GM11168 (cell line): ENCODE data around the gene PPP2R5E.
"Not testable (repeated sequence)": the region's sequence is repeated elsewhere in the genome, so short reads cannot be mapped to it uniquely, and the experiment has no call there.

Source experiments
- in situ Hi-C: fragments of 300-500 bp; cut with MboI; formaldehyde crosslinking; loops from one replicate; pipeline ENCODE4 v1.12.0; 2022; ENCODE audit warnings: low sequenced_read_pairs; ENCODE audit not compliant: unreplicated experiment

Gene PPP2R5E

DNA sequence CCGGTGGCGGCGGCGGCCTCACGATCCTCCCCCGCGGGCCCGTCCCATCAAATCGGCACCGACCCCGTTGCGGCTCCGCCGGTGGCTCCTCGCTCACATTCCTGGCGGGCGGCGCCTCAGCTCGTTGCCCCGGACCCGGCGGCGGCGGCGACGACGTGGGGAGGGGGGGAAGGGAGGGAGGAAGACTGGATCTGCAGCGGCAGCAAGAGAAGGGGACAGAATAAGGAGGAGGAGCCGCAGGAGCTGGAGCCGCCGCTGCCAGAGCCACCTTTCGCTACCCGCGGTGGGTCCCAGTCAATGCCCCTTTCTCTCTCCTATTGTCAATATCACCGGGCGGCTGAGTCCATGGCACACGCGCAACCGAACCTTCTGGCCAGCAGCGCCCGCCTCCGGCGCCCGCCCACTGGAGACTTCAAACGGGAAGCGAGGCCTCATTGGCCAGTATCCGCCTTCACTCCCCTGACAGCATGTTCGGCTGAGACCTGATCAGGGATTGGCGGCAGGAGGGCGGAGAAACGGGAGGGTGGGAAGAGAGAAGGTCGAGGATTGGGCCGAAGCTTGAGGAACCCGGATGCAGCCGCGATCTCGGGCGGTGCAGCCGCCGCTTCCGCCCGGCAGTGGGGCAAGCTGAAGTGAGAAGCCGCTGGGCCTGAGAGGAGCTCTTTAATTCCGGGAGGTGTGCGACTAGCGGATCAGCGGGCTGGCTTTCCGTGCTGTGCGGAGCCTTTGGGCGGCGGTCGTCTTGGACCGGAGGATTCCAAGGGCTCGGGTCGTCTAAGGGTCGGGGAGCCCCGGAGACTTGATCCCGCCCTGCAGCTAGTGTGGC lies at the start of gene PPP2R5E:
TSS of gene PPP2R5E (minus strand) at position 378 of the 826 bp plus-strand sequence. CDS start 3,692 bp downstream, outside the sequence.
- in situ Hi-C loops, result no loop called here

DNA sequence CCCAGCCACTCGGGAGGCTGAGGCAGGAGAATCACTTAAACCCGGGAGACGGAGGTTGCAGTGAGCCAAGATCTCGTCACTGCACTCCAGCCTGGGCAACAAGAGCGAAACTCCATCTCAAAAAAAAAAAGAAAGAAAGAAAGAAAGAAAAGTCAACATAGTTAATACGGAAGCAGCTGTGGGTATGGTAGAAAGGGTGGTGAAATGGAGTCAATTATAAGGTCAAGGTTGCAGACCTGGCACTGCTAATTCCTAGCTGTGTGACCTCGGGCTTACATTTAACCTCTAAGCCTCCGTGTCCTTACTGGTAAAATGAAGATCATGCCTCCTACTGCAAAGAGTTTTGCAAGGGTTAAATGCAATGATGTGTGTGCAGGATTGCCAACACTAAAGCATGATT lies 39.9 kb upstream of the PPP2R5E start:
- in situ Hi-C loops, result not testable (repeated sequence)

DNA sequence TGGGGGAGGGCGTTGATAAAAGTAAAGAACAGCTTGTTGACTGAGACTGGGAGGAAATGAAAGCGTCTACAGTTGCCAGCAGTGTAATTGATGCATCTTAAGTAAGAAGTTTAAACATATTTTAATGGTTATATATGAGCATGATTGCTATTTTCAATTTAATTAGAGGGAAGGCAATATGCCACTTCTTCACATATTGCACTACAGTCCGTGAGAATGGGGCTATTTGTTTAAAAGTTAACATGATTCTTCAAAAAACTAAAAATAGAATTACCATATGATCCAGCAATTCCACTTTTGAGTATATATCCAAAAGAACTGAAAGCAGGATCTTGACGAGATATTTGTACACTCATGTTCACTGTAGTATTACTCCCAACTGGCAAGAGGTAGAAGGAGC lies 38.3 kb upstream of the PPP2R5E start:
- in situ Hi-C loops, result no loop called here

DNA sequence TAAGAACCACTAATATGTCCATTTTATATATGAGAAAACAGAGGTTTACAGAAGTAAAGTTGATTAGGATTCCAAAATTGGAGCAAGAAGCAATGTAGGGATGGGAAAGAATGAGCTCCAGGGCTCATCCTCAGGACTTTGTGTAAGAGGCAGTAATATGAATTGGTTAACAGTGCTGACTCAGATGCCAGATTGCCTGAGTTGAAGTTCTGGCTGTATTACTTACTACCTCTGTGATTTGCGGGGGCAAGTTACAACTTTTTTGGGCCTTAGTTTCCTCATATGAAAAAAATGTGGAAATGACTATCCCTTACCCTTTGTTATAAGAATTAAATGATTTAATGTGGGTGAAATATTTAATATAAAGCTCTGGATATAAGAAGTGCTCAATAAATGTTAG lies 35.1 kb upstream of the PPP2R5E start:
- in situ Hi-C loops, result no loop called here

DNA sequence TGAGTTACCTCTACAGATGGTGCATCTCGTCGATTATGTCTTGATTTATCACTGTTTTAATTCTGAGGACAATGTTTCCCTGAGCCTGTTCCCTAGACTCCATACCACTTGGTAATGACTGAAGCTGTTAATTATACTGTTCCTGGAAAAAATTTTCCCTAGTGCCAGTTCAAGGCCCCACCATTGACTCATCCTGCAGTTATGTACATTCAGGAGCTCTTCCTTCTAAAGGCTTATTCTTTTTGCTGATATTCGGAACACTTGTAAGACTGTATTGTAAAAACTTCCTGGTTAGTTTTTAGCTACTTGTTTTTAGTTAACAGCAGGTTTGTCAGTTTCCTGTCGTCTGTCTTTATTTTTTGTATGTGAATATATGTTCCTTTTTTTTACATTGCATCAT lies 30.4 kb upstream of the PPP2R5E start:
- in situ Hi-C loops, result no loop called here

DNA sequence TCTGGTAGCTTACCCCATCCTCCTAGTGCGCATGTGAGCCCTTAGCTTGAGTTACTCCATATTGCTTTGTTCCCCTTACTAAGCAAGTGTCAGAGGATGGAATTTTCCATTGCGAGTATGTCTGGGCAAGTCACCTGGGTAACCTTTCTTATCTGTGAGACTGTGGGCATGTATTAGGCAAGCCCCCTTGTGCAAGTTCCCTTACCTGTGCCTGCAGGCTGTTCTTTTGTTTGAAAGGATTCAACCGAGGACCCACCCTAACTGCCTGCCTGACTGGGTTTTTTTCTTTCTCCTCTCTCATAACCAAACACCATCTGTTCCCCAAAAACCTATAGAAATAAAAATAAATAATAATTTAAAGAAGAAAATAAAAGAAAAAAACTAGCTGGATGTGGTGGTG lies 22.3 kb upstream of the PPP2R5E start:
- in situ Hi-C loops, result no loop called here

DNA sequence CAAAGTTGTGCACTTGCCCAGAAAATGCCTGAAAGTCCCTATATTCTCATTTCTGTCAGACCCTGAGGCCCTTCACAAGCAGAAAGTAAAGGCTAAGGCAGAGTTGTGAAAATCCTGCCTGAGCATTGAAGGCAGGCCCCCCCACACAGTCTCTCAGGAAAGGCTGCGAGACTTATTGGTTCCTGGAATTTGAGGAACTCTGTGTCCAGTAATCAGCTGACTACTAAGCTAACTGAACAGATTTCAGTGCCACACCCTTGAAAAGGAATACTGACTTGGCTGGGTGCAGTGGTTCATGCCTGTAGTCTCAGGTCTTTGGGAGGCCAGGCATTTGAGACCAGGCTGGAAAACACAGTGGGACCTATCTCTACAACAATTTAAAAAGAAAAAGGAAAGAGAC lies 21.1 kb upstream of the PPP2R5E start:
- in situ Hi-C loops, result no loop called here

DNA sequence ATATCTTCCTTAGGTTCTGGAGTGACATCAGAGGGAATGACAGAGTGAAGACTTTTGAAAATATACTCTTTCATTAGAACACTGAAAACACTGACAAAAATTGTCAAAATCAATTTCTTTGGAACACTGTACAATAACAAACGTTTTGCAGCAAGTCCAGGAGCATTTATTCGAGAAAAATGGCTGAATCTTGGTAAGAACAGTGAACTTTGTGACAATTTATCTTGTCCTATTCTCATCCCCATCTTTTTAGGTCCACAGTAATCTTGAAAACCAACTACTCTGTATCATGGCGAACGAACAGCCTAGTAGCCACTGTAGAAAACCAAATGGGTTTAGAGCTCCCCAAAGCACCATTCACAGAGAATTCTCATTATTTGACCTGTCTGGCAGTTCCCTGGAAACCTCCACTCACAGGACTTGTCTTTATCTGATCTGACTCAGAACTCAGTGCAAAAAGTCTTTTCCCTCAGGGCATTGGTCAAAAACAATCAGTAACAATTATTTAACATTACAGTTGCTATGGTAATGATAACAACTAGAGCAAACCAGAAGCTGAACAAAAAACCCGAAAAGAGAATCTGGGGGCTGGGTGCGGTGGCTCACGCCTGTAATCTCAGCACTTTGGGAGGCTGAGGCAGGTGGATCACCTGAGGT lies 20.3 kb upstream of the PPP2R5E start:
- in situ Hi-C loops, result no loop called here

DNA sequence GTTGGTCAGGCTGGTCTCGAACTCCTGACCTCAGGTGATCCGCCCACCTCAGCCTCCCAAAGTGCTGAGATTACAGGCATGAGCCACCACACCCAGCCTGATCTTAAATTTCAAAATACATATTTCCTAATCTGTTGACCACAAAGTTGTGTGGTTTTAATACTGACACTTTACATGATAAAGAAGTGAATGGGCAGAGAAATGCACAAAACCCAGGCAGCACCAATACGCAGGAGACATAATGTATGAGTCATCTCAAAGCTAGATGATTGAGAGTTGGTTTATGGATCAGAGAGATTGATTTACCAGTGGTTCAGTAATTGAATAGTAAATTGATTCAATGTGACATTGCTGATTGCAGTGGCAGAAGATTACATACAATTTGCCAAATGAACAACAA lies 19.2 kb upstream of the PPP2R5E start:
- in situ Hi-C loops, result no loop called here

DNA sequence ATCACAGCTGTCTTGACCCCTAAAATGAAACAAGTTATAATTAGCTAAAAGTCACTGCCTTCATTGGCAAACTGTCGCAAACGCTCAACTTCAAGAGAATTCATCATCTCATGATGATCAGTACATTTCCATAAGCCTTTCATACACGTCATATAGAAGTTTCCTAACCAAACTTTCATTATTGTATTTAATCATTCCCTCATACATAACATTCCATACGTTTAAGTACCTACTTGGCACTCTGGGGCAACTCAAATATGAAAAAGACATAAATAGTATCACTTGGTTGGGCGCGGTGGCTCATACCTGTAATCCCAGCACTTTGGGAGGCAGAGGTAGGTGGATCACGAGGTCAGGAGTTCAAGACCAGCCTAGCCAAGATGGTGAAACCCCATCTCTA lies 12.4 kb upstream of the PPP2R5E start:
- in situ Hi-C loops, result no loop called here

DNA sequence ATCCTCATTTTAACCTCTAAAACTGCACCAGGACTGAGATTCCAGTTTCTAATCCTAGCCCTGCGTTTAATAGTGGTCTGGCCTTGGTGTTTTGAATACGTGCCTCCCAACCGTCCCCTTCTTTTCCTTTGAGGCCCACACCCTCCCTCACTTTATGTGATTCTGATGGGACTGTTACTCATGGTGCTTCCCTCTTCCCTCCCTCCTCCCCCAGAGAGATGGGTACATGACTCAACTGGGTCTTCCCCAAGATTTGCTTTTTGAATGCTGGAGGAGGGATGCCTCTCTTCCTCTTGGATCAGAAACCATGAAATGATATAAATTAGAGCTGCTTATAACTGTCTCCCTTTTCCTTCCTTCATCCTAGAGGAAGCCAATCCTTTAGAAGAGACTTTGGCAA lies 8.2 kb upstream of the PPP2R5E start:
- in situ Hi-C loops, result no loop called here

DNA sequence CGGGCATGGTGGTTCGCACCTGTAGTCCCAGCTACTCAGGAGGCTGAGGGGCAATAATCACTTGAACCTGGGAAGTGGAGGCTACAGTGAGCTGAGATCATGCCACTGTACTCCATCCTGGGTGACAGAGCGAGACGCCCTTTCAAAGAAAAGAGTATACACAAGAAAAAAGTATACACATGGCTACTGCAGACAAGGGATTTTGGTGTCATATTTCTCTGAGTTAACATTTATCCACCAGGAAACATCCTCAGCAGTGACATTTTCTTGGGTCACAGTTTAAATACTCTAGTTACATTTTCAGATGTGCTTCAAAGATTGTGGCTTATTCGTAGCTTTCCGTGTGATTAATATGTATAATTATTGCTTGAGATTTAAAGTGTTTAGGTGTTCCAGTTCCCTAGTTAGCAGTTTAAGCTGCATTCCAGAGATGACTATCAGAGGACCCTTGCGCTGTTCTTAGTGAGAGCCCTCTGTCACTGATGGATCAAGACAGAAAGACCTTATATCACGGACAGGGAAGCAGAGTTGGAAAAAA lies 4.7 kb upstream of the PPP2R5E start:
- in situ Hi-C loops, result no loop called here

DNA sequence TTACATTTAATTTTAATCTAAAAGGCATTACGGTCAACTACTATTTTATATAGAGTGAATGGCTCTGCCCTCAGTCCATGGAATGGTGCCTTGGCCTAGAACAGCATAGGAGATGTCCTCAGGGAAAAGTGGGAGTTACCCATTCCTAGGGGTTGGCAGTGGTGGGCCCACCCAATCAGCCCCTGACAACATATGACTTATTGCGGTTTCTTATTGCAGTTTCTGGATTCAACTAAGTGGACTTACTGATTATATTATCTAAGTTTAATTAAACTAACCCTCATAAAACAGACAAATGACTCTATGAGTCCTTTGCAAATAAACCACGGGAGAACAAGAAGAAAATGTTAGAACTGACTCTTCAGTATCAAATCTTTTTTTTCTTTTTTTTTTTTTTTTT lies 2.3 kb upstream of the PPP2R5E start:
- in situ Hi-C loops, result no loop called here

DNA sequence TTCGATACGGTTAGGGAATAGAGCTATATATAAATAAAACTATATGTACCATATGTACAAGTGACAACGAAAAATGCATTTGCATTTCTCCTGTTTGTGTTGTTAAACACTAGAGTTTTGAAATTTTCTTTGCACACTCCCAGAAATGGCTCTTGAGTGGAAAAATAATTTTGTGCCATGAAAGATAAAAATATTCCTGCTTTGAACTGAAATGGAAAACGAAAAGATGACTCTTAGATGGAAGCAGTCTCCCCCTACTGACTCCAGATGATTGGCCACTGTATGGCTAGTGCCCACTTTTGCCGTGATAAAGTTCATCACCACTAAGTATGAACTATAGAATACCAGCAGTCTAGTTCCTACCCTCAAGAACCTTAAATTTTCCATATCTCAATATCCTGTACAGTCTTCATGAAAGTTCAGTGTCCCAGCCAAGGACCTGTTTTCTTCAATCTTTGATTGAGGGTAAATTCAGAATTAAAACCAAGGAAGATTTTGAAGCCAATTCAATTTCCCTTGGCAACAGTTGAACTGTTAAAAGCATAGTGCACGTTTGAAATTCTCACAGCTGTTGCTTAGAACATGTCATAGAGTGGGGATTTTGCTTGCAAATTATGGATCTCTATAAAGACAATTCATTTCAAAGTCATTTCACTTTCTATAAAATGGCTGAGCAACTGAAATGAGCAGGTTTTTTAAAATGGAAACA lies 1.6 kb upstream of the PPP2R5E start:
- in situ Hi-C loops, result no loop called here

DNA sequence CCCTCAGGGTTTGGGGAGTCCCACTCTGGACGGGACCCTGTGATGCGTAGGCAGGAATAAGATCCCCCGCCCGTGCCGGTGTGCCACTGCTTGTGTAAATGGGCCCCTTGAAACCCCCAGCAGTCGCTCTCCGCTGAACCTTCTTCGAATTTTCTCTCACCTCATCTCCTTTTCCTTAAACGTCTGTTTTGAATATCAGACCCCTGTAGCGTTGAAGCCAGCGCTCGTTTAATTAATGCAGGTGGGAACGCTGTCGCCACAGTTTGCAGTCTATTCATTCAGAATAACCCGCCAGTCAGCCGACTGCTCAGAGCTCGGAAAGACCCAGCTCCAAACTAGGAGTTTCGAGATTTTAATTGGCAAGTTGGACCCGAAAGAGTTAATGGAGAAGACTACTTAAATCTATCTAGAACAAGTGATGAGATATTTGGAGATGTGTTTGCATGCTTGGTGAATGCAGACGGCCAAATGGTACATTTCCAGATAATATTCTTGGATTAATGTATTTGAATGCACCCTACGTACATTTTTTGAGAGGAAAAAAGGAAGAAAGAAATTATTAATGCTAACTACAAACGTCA lies 739 bp upstream of the PPP2R5E start:
- in situ Hi-C loops, result no loop called here

DNA sequence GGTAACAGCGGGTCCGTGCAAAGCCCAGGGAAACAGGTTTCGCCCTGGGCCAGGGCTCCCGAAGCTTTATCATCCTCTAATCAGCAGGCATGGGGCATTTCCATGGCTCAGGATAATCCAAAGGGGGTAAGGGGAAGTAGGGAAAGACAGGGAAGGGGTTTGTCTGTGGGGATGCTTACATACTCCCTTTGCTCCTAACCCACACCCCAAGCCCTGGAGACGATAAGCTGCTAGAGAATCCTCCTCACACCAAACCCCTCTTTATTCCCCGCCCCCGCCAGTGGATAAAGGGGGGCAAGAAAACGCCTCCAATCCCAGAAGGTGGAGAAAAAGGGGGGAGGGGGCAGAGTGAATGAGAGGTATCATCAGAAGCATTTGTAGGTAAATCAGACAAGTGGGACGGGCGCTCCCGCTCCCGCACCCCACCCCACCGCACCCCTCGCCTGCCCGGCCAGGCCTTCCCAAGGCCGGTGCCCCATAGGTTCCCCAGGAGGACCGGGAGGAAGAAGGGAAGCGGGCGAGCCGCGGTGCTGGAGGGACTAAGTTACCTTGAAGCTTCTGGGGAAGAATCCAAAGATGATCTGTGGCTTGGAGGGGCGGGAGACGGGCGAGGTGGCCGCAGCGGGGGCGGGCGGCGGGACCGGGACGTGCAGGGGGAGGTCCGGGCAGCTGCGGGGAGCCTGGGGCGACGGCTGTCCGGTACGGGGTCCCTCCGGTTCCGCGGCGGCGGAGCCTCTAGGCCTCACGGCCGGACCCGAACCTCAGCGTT lies 762 bp downstream of the PPP2R5E start:
- in situ Hi-C loops, result no loop called here

DNA sequence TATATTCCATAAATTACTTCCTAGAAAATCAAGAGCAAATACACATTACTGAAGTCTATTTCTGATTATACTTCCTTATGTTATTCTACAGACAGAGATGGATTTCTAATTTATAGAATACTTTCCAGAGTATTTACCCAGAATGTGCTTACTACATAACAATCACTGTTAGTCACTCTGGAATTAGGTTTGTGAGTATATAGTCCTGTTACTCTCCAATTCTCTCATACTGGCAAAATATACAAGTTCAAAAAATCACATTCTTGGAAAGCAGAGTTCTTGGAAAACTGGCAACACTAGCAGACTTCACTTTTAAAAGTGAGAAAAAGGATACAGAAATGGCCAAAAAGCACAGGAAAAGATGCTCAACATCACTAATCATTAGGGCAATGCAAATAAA lies 7.3 kb downstream of the PPP2R5E start:
- in situ Hi-C loops, result no loop called here

DNA sequence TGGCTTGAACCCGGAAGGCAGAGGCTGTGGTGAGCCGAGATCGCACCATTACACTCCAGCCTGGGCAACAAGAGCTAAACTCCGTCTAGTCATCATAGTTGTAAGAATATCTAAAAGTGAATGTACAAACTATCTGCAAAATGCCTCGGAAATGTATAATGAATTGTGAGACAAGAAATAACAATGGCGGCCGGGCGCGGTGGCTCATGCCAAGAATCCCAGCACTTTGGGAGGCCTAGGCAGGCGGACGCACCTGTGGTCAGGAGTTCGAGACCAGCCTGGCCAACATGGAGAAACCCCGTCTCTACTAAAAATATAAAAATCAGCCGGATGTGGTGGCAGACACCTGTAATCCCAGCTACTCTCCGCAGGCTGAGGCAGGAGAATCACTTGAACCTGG lies 9.7 kb downstream of the PPP2R5E start:
- in situ Hi-C loops, result no loop called here

DNA sequence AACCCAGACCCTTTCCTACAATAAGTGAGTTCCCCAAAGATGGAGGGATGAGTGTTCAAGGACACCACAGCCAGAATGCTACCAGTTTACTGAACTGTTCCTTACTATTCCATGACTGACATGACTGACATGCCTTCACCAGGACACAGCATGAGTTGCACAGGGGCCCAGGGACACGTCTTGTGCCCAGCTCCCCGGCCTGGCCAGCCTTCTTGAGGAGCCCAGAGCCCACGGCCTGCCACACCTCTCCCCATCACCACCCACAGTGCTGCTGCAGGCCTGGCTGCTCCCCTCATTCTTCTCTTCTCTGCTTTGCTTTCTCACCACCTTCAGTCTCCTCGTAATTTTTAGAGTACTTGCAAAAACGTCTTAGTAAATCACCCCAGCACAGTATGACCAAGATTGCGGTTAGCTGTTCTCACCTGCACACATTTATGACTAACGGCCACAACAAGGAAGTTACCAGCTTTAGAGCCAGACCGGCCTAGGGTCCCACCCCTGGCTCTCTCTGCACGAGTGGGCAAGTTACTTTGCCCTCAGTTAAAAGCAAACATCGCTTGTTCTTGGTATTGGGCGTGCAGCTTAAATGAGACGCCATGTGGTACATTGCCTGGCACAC lies 18.5 kb downstream of the PPP2R5E start:
- in situ Hi-C loops, result no loop called here
